ENCODE data around the gene GRIN2D.

The GRIN2D gene

GRCh38 chr19:48393559-48394330, at the start of gene GRIN2D:
GRIN2D (plus strand) TSS chr19:48393668; CDS start chr19:48398393, 4,725 bp downstream.
- TF ChIP-seq GATA2 (IDR thresholded peaks at IDR 0.05; ENCODE audit: low read depth, low read length) = no peak
- TF ChIP-seq GATA3 (IDR thresholded peaks at IDR 0.05; ENCODE audit: low read depth, low read length) = no peak

- no peak for TF ChIP-seq GATA2 (IDR thresholded peaks at IDR 0.05; ENCODE audit: low read depth, low read length)
- no peak for TF ChIP-seq GATA3 (IDR thresholded peaks at IDR 0.05; ENCODE audit: low read depth, low read length)
Measured at GRCh38 chr19:48344892-48345291, 48.6 kb upstream of the GRIN2D start.

- no peak for TF ChIP-seq GATA2 (IDR thresholded peaks at IDR 0.05; ENCODE audit: low read depth, low read length)
- no peak for TF ChIP-seq GATA3 (IDR thresholded peaks at IDR 0.05; ENCODE audit: low read depth, low read length)
Measured at GRCh38 chr19:48346191-48346590, 47.3 kb upstream of the GRIN2D start.

GRCh38 chr19:48348045-48348444, 45.4 kb upstream of the GRIN2D start:
- no peak for TF ChIP-seq GATA2 (IDR thresholded peaks at IDR 0.05; ENCODE audit: low read depth, low read length)
- no peak for TF ChIP-seq GATA3 (IDR thresholded peaks at IDR 0.05; ENCODE audit: low read depth, low read length)

DNA sequence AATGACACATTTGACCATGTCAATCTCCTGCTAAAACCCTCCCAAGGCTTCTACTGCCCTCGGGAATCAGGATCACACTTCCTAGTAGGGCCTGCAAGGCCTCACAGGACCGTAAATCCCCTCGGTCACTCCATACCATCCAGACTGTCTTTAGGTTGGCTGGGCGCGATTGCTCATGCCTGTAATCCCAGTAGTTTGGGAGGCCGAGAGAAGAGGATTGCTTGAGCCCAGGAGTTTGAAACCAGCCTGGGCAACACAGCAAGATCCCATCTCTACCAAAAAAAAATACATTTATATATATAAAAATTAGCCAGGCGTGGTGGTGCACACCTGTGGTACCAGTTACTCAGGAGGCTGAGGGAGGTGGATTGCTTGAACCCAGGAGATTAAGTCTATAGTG, 44.7 kb upstream of the GRIN2D start:
- no peak for TF ChIP-seq GATA2 (IDR thresholded peaks at IDR 0.05; ENCODE audit: low read depth, low read length)
- no peak for TF ChIP-seq GATA3 (IDR thresholded peaks at IDR 0.05; ENCODE audit: low read depth, low read length)

GRCh38 chr19:48350856-48351255, 42.6 kb upstream of the GRIN2D start:
- TF ChIP-seq GATA2 (IDR thresholded peaks at IDR 0.05; ENCODE audit: low read depth, low read length) (no peak), GATA3 (IDR thresholded peaks at IDR 0.05; ENCODE audit: low read depth, low read length) (no peak)

DNA sequence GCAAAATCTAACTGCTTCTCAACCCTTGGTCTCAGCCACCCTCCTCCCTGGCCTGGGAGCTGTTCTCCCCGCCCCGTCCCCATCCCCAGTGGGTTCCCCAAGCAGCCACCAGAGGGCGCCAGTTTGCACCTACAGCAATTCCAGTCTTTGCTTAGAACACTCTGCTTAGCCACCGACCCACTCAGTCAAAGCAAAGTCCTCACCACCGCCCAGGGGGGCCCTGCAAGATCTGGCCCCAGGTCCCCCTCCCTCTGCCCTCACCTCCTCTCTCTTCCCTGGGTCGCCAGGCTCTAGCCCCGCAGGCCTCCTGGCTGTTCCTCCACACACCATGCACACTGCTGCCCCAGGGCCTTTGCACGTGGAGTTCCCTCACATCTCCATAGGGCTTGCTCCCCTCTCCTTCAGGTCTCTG, 42.1 kb upstream of the GRIN2D start:
- TF ChIP-seq GATA2 (IDR thresholded peaks at IDR 0.05; ENCODE audit: low read depth, low read length) (no peak), GATA3 (IDR thresholded peaks at IDR 0.05; ENCODE audit: low read depth, low read length) (no peak)

- TF ChIP-seq GATA2 (IDR thresholded peaks at IDR 0.05; ENCODE audit: low read depth, low read length) (no peak), GATA3 (IDR thresholded peaks at IDR 0.05; ENCODE audit: low read depth, low read length) (no peak)
Measured at GRCh38 chr19:48353677-48354076, 39.8 kb upstream of the GRIN2D start.

- no peak for TF ChIP-seq GATA2 (IDR thresholded peaks at IDR 0.05; ENCODE audit: low read depth, low read length)
- no peak for TF ChIP-seq GATA3 (IDR thresholded peaks at IDR 0.05; ENCODE audit: low read depth, low read length)
Measured at GRCh38 chr19:48354332-48354992, 39.0 kb upstream of the GRIN2D start.

DNA sequence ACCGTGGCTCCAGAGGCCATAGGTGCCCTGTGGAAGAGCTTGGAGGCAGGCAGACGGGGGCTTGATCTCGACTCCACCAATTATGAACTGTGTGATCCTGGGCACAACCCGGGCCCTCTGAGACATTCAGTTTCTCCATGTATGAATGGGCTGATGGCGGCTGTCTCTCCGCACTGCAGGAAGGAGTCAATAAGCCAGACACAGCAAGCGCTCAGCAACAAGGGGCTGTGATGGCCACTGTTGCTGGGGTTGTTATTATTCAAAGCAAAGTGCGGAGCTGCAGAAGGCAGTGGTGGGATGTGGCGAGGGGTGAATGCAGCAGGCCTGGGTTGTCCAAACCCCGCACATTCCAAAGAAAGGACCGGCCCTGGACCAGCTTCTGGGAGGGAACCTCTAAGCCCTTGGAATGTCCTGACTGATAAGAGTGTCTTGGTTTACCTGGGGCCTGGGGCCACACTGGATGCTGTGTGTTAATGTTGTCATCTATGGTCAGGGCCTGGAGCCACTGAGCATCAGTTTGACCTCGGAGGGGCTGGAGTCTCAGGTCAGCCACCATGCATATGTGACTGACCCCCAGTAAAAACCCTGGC, 38.0 kb upstream of the GRIN2D start:
- TF ChIP-seq GATA3 (IDR thresholded peaks at IDR 0.05; ENCODE audit: low read depth, low read length) (no peak), GATA2 (IDR thresholded peaks at IDR 0.05; ENCODE audit: low read depth, low read length) (no peak)

DNA sequence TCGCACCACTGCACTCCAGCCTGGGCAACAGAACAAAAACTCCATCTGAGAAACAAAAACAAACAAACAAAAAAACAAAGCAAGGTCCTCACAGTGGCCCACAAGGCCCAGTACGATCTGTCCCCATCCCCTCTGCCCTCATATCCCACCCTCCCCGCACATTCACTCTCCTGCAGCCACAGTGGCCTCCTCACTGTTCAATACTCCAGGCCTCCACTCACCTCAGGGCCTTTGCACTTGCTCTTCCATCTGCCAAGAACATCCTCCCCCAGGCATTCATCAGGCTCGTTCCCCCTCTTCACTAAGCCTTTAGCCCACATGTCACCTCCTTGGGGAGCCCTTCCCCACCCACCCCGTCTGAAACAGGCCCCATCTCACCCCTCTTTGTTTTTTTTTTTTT, 34.3 kb upstream of the GRIN2D start:
- TF ChIP-seq GATA3 (IDR thresholded peaks at IDR 0.05; ENCODE audit: low read depth, low read length) = no peak
- TF ChIP-seq GATA2 (IDR thresholded peaks at IDR 0.05; ENCODE audit: low read depth, low read length) = no peak

- TF ChIP-seq GATA3 (IDR thresholded peaks at IDR 0.05; ENCODE audit: low read depth, low read length) (no peak), GATA2 (IDR thresholded peaks at IDR 0.05; ENCODE audit: low read depth, low read length) (no peak)
Measured at GRCh38 chr19:48361912-48362311, 31.6 kb upstream of the GRIN2D start.

GRCh38 chr19:48362716-48363499, 30.6 kb upstream of the GRIN2D start:
- no peak for TF ChIP-seq GATA3 (IDR thresholded peaks at IDR 0.05; ENCODE audit: low read depth, low read length)
- TF ChIP-seq GATA2 (IDR thresholded peaks at IDR 0.05; ENCODE audit: low read depth, low read length) = no peak

DNA sequence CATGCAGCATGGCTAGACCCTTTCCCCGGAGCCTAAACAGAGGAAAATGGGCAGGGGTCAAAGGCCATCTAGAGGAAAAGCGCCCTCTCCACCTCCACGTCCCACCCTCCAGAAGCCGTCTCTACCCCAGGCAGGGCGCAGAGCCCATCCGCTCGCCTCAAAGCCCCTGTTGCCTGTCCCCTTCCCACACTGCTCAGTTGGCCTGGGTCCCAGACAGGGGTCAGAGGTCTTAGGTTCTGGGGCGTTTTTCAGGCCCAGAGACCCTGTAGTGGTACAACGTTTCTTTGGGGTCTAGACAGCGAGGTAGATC, 30.0 kb upstream of the GRIN2D start:
- TF ChIP-seq GATA2 (IDR thresholded peaks at IDR 0.05; ENCODE audit: low read depth, low read length) = no peak
- no peak for TF ChIP-seq GATA3 (IDR thresholded peaks at IDR 0.05; ENCODE audit: low read depth, low read length)

Data from SH-SY5Y (cell line).